IMR-90 (cell line): ENCODE measurements around the gene SPATA16.

Experiments used
- CEBPB ChIP-seq: IDR thresholded peaks from 2 replicates; pipeline ENCODE4 v1.6.1; 2012; ENCODE audit warnings: low read depth, low read length, improper control_type of control experiment
- ELK1 ChIP-seq: fragments of 150-350 bp; IDR thresholded peaks from 2 replicates; pipeline ENCODE4 v1.6.1; 2016; ENCODE audit warnings: low read depth, mild to moderate bottlenecking, low read length, moderate library complexity, borderline replicate concordance
- POLR2A ChIP-seq: IDR thresholded peaks from 2 replicates; pipeline ENCODE4 v1.6.1; 2012; ENCODE audit warnings: mild to moderate bottlenecking, low read depth, low read length
- RCOR1 ChIP-seq: IDR thresholded peaks from 2 replicates; pipeline ENCODE4 v1.6.1; 2012; ENCODE audit warnings: mild to moderate bottlenecking, low read length, improper control_type of control experiment; ENCODE audit not compliant: insufficient replicate concordance
- SMC3 ChIP-seq: fragments of 150-350 bp; IDR thresholded peaks from 2 replicates; pipeline ENCODE4 v1.6.1; 2016; ENCODE audit warnings: low read depth, mild to moderate bottlenecking, antibody characterized with exemption, low read length, moderate library complexity
- TF ChIP-seq, protein P1 (sequence below): conservative IDR thresholded peaks from 2 replicates; pipeline ENCODE4 v1.5.1; 2012; ENCODE audit warnings: mild to moderate bottlenecking, low read depth, low read length, improper control_type of control experiment

DNA sequence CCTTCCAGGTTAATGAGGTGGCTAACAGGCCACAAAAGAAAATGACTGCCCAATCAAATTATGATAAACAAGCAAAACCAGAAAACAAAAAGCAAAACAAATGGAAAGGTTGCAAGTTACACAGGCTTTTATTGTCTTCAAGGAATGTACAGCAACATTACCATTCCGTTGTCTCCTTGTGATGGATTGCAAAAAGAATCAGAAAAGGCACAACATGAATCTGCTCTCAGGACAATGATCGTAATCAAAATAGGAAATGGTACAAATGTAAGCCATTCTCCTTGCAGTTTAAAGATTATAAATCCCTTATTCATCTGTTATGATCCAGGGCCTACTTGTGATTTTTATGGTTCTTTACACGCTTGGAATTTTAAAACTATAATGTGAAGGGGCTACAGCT lies 264.7 kb downstream of the SPATA16 start:
- TF ChIP-seq SMC3 (no peak), ELK1 (no peak), CEBPB (no peak), RCOR1 (no peak), POLR2A (no peak)
- TF ChIP-seq, protein P1, sequence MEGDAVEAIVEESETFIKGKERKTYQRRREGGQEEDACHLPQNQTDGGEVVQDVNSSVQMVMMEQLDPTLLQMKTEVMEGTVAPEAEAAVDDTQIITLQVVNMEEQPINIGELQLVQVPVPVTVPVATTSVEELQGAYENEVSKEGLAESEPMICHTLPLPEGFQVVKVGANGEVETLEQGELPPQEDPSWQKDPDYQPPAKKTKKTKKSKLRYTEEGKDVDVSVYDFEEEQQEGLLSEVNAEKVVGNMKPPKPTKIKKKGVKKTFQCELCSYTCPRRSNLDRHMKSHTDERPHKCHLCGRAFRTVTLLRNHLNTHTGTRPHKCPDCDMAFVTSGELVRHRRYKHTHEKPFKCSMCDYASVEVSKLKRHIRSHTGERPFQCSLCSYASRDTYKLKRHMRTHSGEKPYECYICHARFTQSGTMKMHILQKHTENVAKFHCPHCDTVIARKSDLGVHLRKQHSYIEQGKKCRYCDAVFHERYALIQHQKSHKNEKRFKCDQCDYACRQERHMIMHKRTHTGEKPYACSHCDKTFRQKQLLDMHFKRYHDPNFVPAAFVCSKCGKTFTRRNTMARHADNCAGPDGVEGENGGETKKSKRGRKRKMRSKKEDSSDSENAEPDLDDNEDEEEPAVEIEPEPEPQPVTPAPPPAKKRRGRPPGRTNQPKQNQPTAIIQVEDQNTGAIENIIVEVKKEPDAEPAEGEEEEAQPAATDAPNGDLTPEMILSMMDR, result no peak
